HG02571 (cell line): ENCODE data around the gene SPEF2.

Source experiments
- ATAC-seq: cut with Tn5 transposase; IDR thresholded peaks from one replicate; pipeline ENCODE4 v1.9.1; 2021; ENCODE audit warnings: mild to moderate bottlenecking, moderate library complexity; ENCODE audit not compliant: unreplicated experiment

The SPEF2 gene

GRCh38 chr5:35717718-35718117 lies 100.1 kb downstream of the SPEF2 start:
- ATAC-seq: no peak

- no peak for ATAC-seq
Measured at GRCh38 chr5:35735718-35736117, 118.1 kb downstream of the SPEF2 start.

- ATAC-seq: no peak
Measured at GRCh38 chr5:35736280-35736679, 118.6 kb downstream of the SPEF2 start.

- no peak for ATAC-seq
Measured at GRCh38 chr5:35741126-35741716, 123.6 kb downstream of the SPEF2 start.

GRCh38 chr5:35741971-35742370 lies 124.3 kb downstream of the SPEF2 start:
- ATAC-seq: no peak

- ATAC-seq: no peak
Measured at GRCh38 chr5:35743644-35744043, 126.0 kb downstream of the SPEF2 start.

GRCh38 chr5:35745193-35745592 lies 127.5 kb downstream of the SPEF2 start:
- no peak for ATAC-seq

GRCh38 chr5:35745660-35746059 lies 128.0 kb downstream of the SPEF2 start:
- no peak for ATAC-seq

- ATAC-seq: no peak
Measured at GRCh38 chr5:35752012-35752411, 134.3 kb downstream of the SPEF2 start.

GRCh38 chr5:35753500-35753899 lies 135.8 kb downstream of the SPEF2 start:
- no peak for ATAC-seq

GRCh38 chr5:35754481-35754880 lies 136.8 kb downstream of the SPEF2 start:
- no peak for ATAC-seq

- no peak for ATAC-seq
Measured at GRCh38 chr5:35755966-35756365, 138.3 kb downstream of the SPEF2 start.

GRCh38 chr5:35758151-35758724 lies 140.6 kb downstream of the SPEF2 start:
- ATAC-seq: no peak

- no peak for ATAC-seq
Measured at GRCh38 chr5:35761541-35761940, 143.9 kb downstream of the SPEF2 start.

GRCh38 chr5:35762368-35762767 lies 144.7 kb downstream of the SPEF2 start:
- no peak for ATAC-seq

GRCh38 chr5:35765921-35766320 lies 148.3 kb downstream of the SPEF2 start:
- no peak for ATAC-seq

GRCh38 chr5:35771300-35771699 lies 153.6 kb downstream of the SPEF2 start:
- ATAC-seq: no peak

- ATAC-seq: no peak
Measured at GRCh38 chr5:35771839-35772238, 154.2 kb downstream of the SPEF2 start.

GRCh38 chr5:35773967-35774366 lies 156.3 kb downstream of the SPEF2 start:
- ATAC-seq: no peak

GRCh38 chr5:35776757-35777156 lies 159.1 kb downstream of the SPEF2 start:
- ATAC-seq: no peak

GRCh38 chr5:35777358-35778087 lies 159.9 kb downstream of the SPEF2 start:
- no peak for ATAC-seq

GRCh38 chr5:35778259-35778769 lies 160.7 kb downstream of the SPEF2 start:
- ATAC-seq: no peak
